ENCODE results near the gene NAA35. TPM values are rescaled to one million over a fixed set of nuclear protein-coding genes. Genes with fewer than 3 reads are reported as not detected.
"Not testable (repeated sequence)": the region's sequence is repeated elsewhere in the genome, so short reads cannot be mapped to it uniquely, and the experiment has no call there.

Gene NAA35
- total RNA-seq, 1 donor from 2014 or later: 21.7 TPM

- DNase-seq (ENCODE audit: low spot score): no peak
Observed at GRCh38 chr9:85943757-85944430, 2.9 kb downstream of the NAA35 start.

GRCh38 chr9:85944672-85945071 lies 3.7 kb downstream of the NAA35 start:
- no peak for DNase-seq (ENCODE audit: low spot score)

- DNase-seq (ENCODE audit: low spot score): peak; percentile 56
Observed at GRCh38 chr9:85949586-85950335, 8.8 kb downstream of the NAA35 start.

- no peak for DNase-seq (ENCODE audit: low spot score)
Observed at GRCh38 chr9:85959955-85960354, 19.0 kb downstream of the NAA35 start.

GRCh38 chr9:85960688-85961093 lies 19.7 kb downstream of the NAA35 start:
- DNase-seq (ENCODE audit: low spot score): peak; percentile 29

- DNase-seq (ENCODE audit: low spot score): no peak
Observed at GRCh38 chr9:85964526-85964925, 23.6 kb downstream of the NAA35 start.

GRCh38 chr9:85964949-85965348 lies 24.0 kb downstream of the NAA35 start:
- DNase-seq (ENCODE audit: low spot score): no peak

GRCh38 chr9:85969727-85970126 lies 28.8 kb downstream of the NAA35 start:
- DNase-seq (ENCODE audit: low spot score): no peak

- no peak for DNase-seq (ENCODE audit: low spot score)
Observed at GRCh38 chr9:85971731-85972130, 30.8 kb downstream of the NAA35 start.

GRCh38 chr9:85973238-85973637 lies 32.3 kb downstream of the NAA35 start:
- no peak for DNase-seq (ENCODE audit: low spot score)

- DNase-seq (ENCODE audit: low spot score): not testable (repeated sequence)
Observed at GRCh38 chr9:85974055-85974547, 33.2 kb downstream of the NAA35 start.

- DNase-seq (ENCODE audit: low spot score): no peak
Observed at GRCh38 chr9:85978496-85978895, 37.5 kb downstream of the NAA35 start.

GRCh38 chr9:85981369-85981768 lies 40.4 kb downstream of the NAA35 start:
- DNase-seq (ENCODE audit: low spot score): no peak

GRCh38 chr9:85984457-85984856 lies 43.5 kb downstream of the NAA35 start:
- DNase-seq (ENCODE audit: low spot score): no peak

- no peak for DNase-seq (ENCODE audit: low spot score)
Observed at GRCh38 chr9:85987236-85987635, 46.3 kb downstream of the NAA35 start.

- DNase-seq (ENCODE audit: low spot score): no peak
Observed at GRCh38 chr9:85994191-85994590, 53.2 kb downstream of the NAA35 start.

GRCh38 chr9:85995097-85995496 lies 54.2 kb downstream of the NAA35 start:
- DNase-seq (ENCODE audit: low spot score): no peak

- DNase-seq (ENCODE audit: low spot score): no peak
Observed at GRCh38 chr9:85995599-85995998, 54.7 kb downstream of the NAA35 start.

GRCh38 chr9:86005253-86005775 lies 64.4 kb downstream of the NAA35 start:
- no peak for DNase-seq (ENCODE audit: low spot score)

GRCh38 chr9:86009133-86009532 lies 68.2 kb downstream of the NAA35 start:
- DNase-seq (ENCODE audit: low spot score): no peak

GRCh38 chr9:86020731-86021130 lies 79.8 kb downstream of the NAA35 start:
- DNase-seq (ENCODE audit: low spot score): no peak

GRCh38 chr9:86021166-86021565 lies 80.2 kb downstream of the NAA35 start:
- no peak for DNase-seq (ENCODE audit: low spot score)

Measured in umbilical cord (tissue), 2 donors.